ENCODE data around the gene EYS.

GRCh38 chr6:64691064-64691463, 1016.0 kb downstream of the EYS start:
- no peak for TF ChIP-seq NR3C1 (IDR thresholded peaks at IDR 0.05)
- no peak for TF ChIP-seq SMC3 (IDR thresholded peaks at IDR 0.05)
- TF ChIP-seq, protein P1, sequence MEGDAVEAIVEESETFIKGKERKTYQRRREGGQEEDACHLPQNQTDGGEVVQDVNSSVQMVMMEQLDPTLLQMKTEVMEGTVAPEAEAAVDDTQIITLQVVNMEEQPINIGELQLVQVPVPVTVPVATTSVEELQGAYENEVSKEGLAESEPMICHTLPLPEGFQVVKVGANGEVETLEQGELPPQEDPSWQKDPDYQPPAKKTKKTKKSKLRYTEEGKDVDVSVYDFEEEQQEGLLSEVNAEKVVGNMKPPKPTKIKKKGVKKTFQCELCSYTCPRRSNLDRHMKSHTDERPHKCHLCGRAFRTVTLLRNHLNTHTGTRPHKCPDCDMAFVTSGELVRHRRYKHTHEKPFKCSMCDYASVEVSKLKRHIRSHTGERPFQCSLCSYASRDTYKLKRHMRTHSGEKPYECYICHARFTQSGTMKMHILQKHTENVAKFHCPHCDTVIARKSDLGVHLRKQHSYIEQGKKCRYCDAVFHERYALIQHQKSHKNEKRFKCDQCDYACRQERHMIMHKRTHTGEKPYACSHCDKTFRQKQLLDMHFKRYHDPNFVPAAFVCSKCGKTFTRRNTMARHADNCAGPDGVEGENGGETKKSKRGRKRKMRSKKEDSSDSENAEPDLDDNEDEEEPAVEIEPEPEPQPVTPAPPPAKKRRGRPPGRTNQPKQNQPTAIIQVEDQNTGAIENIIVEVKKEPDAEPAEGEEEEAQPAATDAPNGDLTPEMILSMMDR (IDR thresholded peaks at IDR 0.05): no peak
- no peak for TF ChIP-seq REST (IDR thresholded peaks at IDR 0.05)
- TF ChIP-seq PBX3 (IDR thresholded peaks at IDR 0.05): no peak
- TF ChIP-seq BHLHE40 (IDR thresholded peaks at IDR 0.05; ENCODE audit: low read depth, low read length): no peak
- no peak for TF ChIP-seq EP300 (IDR thresholded peaks at IDR 0.05)
- TF ChIP-seq CEBPB (IDR thresholded peaks at IDR 0.05): no peak
- TF ChIP-seq EHMT2 (IDR thresholded peaks at IDR 0.05; ENCODE audit: low read depth): no peak
- no peak for TF ChIP-seq NFE2L2 (conservative IDR thresholded peaks at IDR 0.05; ENCODE audit: low read length)
- no peak for TF ChIP-seq FOSL2 (IDR thresholded peaks at IDR 0.05)
- no peak for TF ChIP-seq FOSL2 (CRISPR knock-in tag; IDR thresholded peaks at IDR 0.05)
- no peak for TF ChIP-seq POLR2A (IDR thresholded peaks at IDR 0.05; ENCODE audit: low read length)

Data from A549 (cell line).